ENCODE results near the gene SLC16A11. TPM values are rescaled to one million over a fixed set of nuclear protein-coding genes. Genes with fewer than 3 reads are reported as not detected.
A peak's percentile ranks its signal among the peaks of the same experiment; 100 is the strongest.

SLC16A11 gene
- total and polyA plus RNA-seq, 10 of the 15 experiments (the other 5 are each of a cell fraction or from before 2014, with no cell fraction given): 0.11 to 2.7 (median 0.84) TPM

DNA sequence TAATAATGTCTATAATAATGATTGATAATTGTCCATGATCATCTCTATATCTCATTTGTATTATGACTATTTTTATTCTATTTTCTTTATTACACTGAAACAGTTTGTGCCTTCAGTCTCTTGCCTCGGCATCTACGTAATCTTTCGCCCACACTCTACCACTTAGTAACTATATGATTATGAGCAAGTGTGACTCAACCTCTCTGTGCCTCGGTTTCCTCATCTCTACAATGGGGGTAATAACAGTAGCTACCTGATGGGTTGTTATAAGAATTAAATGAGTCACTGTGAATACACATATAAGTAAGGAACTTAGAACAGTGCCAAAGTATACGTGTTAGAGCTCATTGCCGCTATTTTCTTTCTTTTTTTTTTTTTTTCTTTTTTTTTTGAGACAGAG is 3.7 kb upstream of the SLC16A11 start:
- ChIA-PET POLR2A (interaction anchor here (0.5 to 1.3 kb wide), 5 partner anchors 12 to 302 kb away, joined by 3 to 4 read pairs (median 3); partner anchors contain the start of gene SLC16A13), CTCF (interaction anchor here (1.0 to 21.9 kb wide), 4 partner anchors 10 to 173 kb away, joined by 3 to 590 read pairs (median 10); partner anchors contain the start of genes ACADVL and DLG4), RAD21 (ENCODE audit: unreplicated experiment) (interaction anchor here (1.0 to 10.0 kb wide), 4 partner anchors 8 to 89 kb away, joined by 3 to 269 read pairs (median 14); partner anchors contain the start of genes BCL6B and SLC16A13), SMC1A (ENCODE audit: uncharacterized antibody, unreplicated experiment) (interaction anchor here (0.7 to 13.6 kb wide), 3 partner anchors 71 to 605 kb away, joined by 3 to 356 read pairs (median 4); no protein-coding TSS in a partner anchor)
- WGBS (ENCODE audit: insufficient coverage, insufficient replicate concordance, low lambda C conversion rate, missing lambda C conversion rate): 30% methylated on average over 6 of the region's 6 CpGs
- no peak overlapping the region for H3K4me3 ChIP-seq
- no TSS peak for BruUV-seq (replicated peaks)
- no peak overlapping the region for H3K9ac ChIP-seq (ENCODE audit: control insufficient read depth, insufficient read depth, low read length)
- TF ChIP-seq CHD4 (IDR thresholded peaks at IDR 0.05) (no peak), MYB (IDR thresholded peaks at IDR 0.05; ENCODE audit: borderline replicate concordance, low read depth, low read length) (no peak), HDAC6 (IDR thresholded peaks at IDR 0.05; ENCODE audit: unreplicated experiment) (no peak), JUNB (IDR thresholded peaks at IDR 0.05) (peak; percentile 64), MLLT1 (IDR thresholded peaks at IDR 0.05) (0 out of 2 replicates have a peak, but pooled peaks have one; percentile 10), POLR2AphosphoS5 (IDR thresholded peaks at IDR 0.05; ENCODE audit: low read length) (no peak), NFXL1 (IDR thresholded peaks at IDR 0.05; ENCODE audit: borderline replicate concordance) (no peak), STAT1 (conservative IDR thresholded peaks at IDR 0.05) (no peak)
- TF ChIP-seq, protein P1, sequence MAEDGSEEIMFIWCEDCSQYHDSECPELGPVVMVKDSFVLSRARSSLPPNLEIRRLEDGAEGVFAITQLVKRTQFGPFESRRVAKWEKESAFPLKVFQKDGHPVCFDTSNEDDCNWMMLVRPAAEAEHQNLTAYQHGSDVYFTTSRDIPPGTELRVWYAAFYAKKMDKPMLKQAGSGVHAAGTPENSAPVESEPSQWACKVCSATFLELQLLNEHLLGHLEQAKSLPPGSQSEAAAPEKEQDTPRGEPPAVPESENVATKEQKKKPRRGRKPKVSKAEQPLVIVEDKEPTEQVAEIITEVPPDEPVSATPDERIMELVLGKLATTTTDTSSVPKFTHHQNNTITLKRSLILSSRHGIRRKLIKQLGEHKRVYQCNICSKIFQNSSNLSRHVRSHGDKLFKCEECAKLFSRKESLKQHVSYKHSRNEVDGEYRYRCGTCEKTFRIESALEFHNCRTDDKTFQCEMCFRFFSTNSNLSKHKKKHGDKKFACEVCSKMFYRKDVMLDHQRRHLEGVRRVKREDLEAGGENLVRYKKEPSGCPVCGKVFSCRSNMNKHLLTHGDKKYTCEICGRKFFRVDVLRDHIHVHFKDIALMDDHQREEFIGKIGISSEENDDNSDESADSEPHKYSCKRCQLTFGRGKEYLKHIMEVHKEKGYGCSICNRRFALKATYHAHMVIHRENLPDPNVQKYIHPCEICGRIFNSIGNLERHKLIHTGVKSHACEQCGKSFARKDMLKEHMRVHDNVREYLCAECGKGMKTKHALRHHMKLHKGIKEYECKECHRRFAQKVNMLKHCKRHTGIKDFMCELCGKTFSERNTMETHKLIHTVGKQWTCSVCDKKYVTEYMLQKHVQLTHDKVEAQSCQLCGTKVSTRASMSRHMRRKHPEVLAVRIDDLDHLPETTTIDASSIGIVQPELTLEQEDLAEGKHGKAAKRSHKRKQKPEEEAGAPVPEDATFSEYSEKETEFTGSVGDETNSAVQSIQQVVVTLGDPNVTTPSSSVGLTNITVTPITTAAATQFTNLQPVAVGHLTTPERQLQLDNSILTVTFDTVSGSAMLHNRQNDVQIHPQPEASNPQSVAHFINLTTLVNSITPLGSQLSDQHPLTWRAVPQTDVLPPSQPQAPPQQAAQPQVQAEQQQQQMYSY (CRISPR knock-in tag; IDR thresholded peaks at IDR 0.05): no peak
- no peak for DNase-seq (ENCODE audit: low read depth, low spot score)
- H3K27me3 ChIP-seq (replicated peaks in 1 of 2; ENCODE audit: control insufficient read depth in 2 of 2, insufficient read depth in 2 of 2, low read length in 1 of 2): peaks cover 0 to 2% of the 10 kb centered on the region in 2 experiments; a peak in 2 of 4 replicates
- no peak for ATAC-seq
- H3K36me3 ChIP-seq (ENCODE audit: control insufficient read depth in 2 of 2, insufficient read depth in 2 of 2, low read length in 1 of 2): no peaks in the 10 kb centered on the region
- no peak for FAIRE-seq
- H3K4me2 ChIP-seq (ENCODE audit: control insufficient read depth, insufficient read depth): no peak overlapping the region
- H2AFZ ChIP-seq (ENCODE audit: control insufficient read depth, low read depth, low read length): no peak overlapping the region
- peaks cover 17% of the 10 kb centered on the region for H3K4me1 ChIP-seq (ENCODE audit: control insufficient read depth, insufficient read depth, low read length)
- H4K20me1 ChIP-seq (ENCODE audit: control insufficient read depth, insufficient read depth): no peaks in the 10 kb centered on the region
- H3K9me3 ChIP-seq (replicated peaks; ENCODE audit: control insufficient read depth, insufficient read depth, low read length): no peaks in the 10 kb centered on the region
- no peaks in the 10 kb centered on the region for H3K79me2 ChIP-seq (ENCODE audit: control insufficient read depth, insufficient read depth, low read length)
- in situ Hi-C loops (cut with MboI): loop anchor here (25.0 kb wide), 1 partner anchor 515 kb away; the partner anchor contains the start of genes SENP3 and TNFSF13
- no peak overlapping the region for H3K27ac ChIP-seq (ENCODE audit: control insufficient read depth, insufficient read depth)
- intact Hi-C loops (cut with micrococcal nuclease; ENCODE audit: unreplicated experiment): loop anchor here (2.0 to 10.0 kb wide), 2 partner anchors 129 to 387 kb away; partner anchors contain the start of genes FGF11 and TMEM102

All from GM12878 (cell line).